Right cardiac atrium (tissue), 5 donors: ENCODE results near the gene EPHB1. TPM values are rescaled to one million over a fixed set of nuclear protein-coding genes. Genes with fewer than 3 reads are reported as not detected.

Source experiments
- ATAC-seq, 2 donors: fragments of 200-7000 bp; cut with Tn5 transposase; one replicate each; pipeline versions ENCODE4 v1.8.0 to v1.9.1; 2020; ENCODE audit warnings: moderate library complexity in 2 of 2, mild to moderate bottlenecking in 1 of 2
- DNase-seq, 3 donors: peaks; one replicate each; pipeline ENCODE4 v3.0.0-alpha.2; 2020
- H3K27ac ChIP-seq: one replicate; pipeline ENCODE4 v1.5.1; 2013; ENCODE audit warnings: mild to moderate bottlenecking, low read length, control low read depth, moderate library complexity
- H3K27me3 ChIP-seq: one replicate; pipeline ENCODE4 v1.6.1; 2013; ENCODE audit not compliant: control insufficient read depth, insufficient read depth
- H3K4me1 ChIP-seq: one replicate; pipeline ENCODE4 v1.6.1; 2013; ENCODE audit warnings: low read length; ENCODE audit not compliant: control insufficient read depth, insufficient read depth
- H3K4me3 ChIP-seq: one replicate; pipeline ENCODE4 v1.5.1; 2013; ENCODE audit warnings: low read length, control low read depth
- H3K9me3 ChIP-seq: one replicate; pipeline ENCODE4 v1.6.1; 2013; ENCODE audit warnings: low read length; ENCODE audit not compliant: control insufficient read depth
- WGBS: extraction: QIAGEN DNeasy Blood & Tissue Kit; methylation state at CpG from one replicate; pipeline ENCODE4 v1.1.7; 2013; 5-methylcytosine and 5-hydroxymethylcytosine counted together
- intact Hi-C, 4 donors: fragments of 100-400 bp; cut with DNase I; formaldehyde crosslinking; loops; one replicate each; pipeline versions ENCODE4 v1.11.0 to v1.14.0; 2022 to 2023
- polyA plus RNA-seq: library from polyadenylated mRNA; stranded (reverse); fragments of 200-250 nt; gene quantifications from one replicate; pipeline ENCODE4 v1.2.3, GENCODE V29; 2013
- total RNA-seq, 4 donors: library from RNA; stranded (reverse); fragmentation: NEBNext Ultra II Directional; extraction: Animal tissue kit (Norgen Biotek cat#: 25700); gene quantifications; one replicate each; pipeline ENCODE4 v1.2.1, GENCODE V29; 2021
- donor health status: healthy with polysubstance abuse.
- donor health status: DM: no; HTN: yes; CAD: no.
- donor health status: DM: no; HTN: no; CAD: no.
- donor health status: DM: no; HTN: yes; CAD: no; lungs with severe emphysema.
- donor health status: DM: yes; HTN: yes; CAD: no.

The EPHB1 gene
- total and polyA plus RNA-seq, 5 donors: 0.23 to 1.6 (median 1.1) TPM

DNA sequence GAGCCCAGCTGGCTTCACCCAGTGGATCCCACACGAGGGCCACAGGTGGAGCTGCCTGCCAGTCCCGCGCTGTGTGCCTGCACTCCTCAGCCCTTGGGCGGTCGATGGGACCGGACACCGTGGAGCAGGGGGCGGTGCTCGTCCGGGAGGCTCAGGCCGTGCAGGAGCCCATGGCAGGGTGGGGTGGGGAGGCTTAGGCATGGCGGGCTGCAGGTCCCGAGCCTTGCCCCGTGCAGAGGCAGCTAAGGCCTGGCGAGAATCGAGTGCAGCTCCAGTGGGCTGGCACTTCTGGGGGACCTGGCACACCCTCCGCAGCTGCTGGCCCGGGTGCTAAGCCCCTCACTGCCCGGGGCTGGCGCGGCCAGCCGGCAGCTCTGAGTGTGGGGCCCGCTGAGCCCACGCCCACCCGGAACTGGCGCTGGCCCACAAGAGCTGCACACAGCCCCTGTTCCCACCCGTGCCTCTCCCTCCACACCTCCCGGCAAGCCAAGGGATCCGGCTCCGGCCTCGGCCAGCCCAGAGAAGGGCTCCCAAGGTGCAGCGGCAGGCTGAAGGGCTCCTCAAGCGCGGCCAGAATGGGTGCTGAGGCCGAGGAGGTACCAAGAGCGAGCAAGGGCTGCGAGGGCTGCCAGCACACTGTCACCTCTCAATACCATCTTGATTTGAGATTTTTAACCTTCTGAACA lies 121.4 kb downstream of the EPHB1 start:
- Histone ChIP-seq H3K4me1 (no peaks in the 10 kb centered on the region), H3K27ac (no peak overlapping the region), H3K27me3 (no peaks in the 10 kb centered on the region), H3K9me3 (no peaks in the 10 kb centered on the region), H3K4me3 (no peak overlapping the region)
- ATAC-seq: no peak
- no peak for DNase-seq
- intact Hi-C loops: no loop called here
- 96% methylated on average over 37 of the region's 37 CpGs for WGBS

DNA sequence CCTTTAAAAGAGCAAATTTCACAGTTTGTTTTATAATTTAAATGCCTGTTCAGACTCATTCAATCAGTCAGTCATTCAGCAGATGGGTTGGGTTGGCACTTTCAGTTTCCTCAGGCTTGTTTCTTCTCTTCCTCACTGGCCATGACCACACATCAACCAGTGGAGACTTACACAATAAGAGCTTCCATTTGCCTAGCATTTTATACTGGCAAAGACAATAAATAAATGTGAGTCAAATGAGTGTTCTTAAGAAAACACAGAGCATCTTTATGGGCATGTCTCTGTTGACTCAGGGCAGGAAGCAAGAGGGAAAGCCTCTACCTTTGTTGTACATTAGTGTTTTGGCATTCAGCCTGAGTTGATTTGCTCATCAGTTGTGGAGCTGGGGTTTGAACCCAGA lies 122.6 kb downstream of the EPHB1 start:
- intact Hi-C loops: no loop called here
- Histone ChIP-seq H3K4me3 (no peak overlapping the region), H3K4me1 (no peaks in the 10 kb centered on the region), H3K9me3 (no peaks in the 10 kb centered on the region), H3K27me3 (no peaks in the 10 kb centered on the region), H3K27ac (no peak overlapping the region)
- DNase-seq: no peak
- ATAC-seq: no peak

DNA sequence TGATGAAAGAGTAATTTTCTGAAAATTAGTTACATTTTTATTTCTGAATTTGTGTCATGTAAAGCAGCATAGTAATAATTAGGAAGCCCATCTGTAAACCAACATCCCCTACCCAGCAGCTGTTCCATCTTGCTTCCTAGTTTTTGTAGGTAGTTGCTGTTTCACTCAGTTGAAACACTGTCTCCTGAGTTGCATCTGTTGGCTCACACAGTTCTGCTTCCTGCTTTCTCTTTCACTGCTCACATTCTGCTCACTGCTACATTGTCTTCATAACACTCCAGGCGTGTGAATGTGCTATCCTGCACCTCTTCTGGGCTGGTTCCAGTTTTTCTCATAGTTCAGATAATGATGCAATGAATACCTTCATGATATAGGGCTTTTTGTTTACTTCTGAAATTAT lies 123.4 kb downstream of the EPHB1 start:
- WGBS: 50% methylated on average over 1 of the region's 1 CpG
- no peaks in the 10 kb centered on the region for H3K27me3 ChIP-seq
- intact Hi-C loops: no loop called here
- no peak for DNase-seq
- H3K9me3 ChIP-seq: no peaks in the 10 kb centered on the region
- ATAC-seq: no peak
- no peak overlapping the region for H3K4me3 ChIP-seq
- H3K27ac ChIP-seq: no peak overlapping the region
- H3K4me1 ChIP-seq: no peaks in the 10 kb centered on the region

DNA sequence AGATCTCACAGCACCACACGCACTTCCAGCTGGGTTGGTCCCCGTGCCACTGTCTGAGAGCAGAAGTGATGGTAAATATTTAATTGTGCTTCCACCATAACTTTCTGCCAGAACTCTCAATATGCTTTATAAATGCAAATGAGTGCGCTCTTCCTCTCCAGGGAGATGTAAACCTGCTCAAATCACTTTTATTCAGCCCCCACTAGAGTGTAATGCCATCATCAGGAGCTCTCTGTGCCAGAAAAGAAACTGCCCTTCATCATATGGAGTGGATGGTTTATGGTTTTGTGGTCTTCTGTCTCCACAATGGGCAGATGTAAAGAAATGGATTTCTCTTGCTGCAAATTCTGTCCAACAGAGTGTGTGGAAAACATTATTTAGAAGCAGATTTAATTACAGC lies 127.0 kb downstream of the EPHB1 start:
- no peak overlapping the region for H3K4me3 ChIP-seq
- 81% methylated on average over 3 of the region's 3 CpGs for WGBS
- no peak for ATAC-seq

DNA sequence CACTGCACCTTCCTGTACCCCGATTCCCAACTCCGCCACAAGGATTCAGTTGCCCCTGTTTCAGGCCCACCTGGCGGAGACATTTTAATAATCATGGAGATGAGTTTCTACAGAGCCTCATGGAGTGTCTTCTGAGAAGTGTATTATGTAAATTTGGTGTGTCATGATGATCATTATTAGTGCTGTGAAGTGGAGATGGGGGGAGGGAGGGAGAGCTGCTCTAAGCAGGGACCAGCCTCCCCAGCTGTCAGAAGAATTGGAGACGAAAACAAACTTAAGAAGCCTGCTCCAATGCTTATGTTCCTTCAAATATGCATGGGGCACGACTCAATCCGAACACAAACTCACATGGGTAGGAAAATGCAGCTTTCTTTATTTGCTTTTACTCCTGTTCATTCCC lies 127.8 kb downstream of the EPHB1 start:
- Histone ChIP-seq H3K27ac (no peak overlapping the region), H3K4me1 (no peaks in the 10 kb centered on the region), H3K4me3 (no peak overlapping the region), H3K27me3 (no peaks in the 10 kb centered on the region), H3K9me3 (no peaks in the 10 kb centered on the region)
- DNase-seq (no peak), ATAC-seq (no peak)
- intact Hi-C loops: no loop called here
- WGBS: 88% methylated on average over 6 of the region's 6 CpGs

More for the DNA sequence above, 127.0 kb downstream of the EPHB1 start:
- Histone ChIP-seq H3K4me1 (no peaks in the 10 kb centered on the region), H3K27me3 (no peaks in the 10 kb centered on the region), H3K27ac (no peak overlapping the region), H3K9me3 (no peaks in the 10 kb centered on the region)
- no peak for DNase-seq
- intact Hi-C loops: no loop called here

DNA sequence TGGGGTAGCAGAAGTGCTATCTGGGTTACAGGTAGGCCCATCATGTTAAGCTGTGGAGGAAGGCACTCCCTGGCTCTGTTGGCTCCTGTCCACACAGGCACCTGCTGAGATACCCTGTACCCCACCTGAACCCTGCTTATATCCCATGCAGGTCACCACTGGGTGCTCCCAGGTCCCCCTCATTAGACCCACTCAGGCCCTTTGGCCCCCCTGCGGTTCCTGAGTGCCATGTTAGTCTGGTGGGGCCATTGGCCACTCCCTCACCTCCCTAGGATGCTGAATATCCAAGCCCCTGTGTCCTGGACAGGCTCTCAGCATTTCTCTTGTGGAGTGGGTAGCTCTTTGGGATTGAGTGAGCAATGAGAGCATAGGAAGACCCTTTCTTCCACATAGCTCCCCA lies 128.2 kb downstream of the EPHB1 start:
- H3K27me3 ChIP-seq: no peaks in the 10 kb centered on the region
- no peak for ATAC-seq
- no peaks in the 10 kb centered on the region for H3K9me3 ChIP-seq
- 62% methylated on average over 1 of the region's 1 CpG for WGBS
- no peak for DNase-seq
- no peak overlapping the region for H3K27ac ChIP-seq
- intact Hi-C loops: no loop called here
- H3K4me1 ChIP-seq: no peaks in the 10 kb centered on the region
- H3K4me3 ChIP-seq: no peak overlapping the region

DNA sequence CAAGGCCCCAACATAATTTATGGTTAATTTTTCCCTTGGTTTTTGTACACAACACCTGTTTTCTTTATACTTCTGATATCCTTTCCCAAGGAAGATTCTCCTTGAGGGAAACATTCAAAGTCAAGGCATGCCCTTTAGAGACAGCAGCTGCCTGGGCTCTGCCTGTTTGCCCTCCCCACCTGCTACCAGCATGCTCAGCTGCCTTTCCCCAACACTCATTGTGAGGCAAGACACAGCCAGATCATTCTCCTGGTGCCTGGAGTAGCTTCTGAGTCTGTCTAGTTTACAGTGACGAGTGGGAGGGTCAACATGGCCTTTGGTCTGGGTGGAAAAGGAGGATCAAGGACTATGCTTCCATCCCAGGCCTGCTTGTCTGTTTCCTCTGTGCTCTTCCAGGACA lies 132.5 kb downstream of the EPHB1 start:
- H3K27ac ChIP-seq: no peak overlapping the region
- 84% methylated on average over 1 of the region's 1 CpG for WGBS
- H3K4me3 ChIP-seq: no peak overlapping the region
- no peaks in the 10 kb centered on the region for H3K4me1 ChIP-seq
- ATAC-seq: no peak
- no peak for DNase-seq
- intact Hi-C loops: no loop called here
- H3K27me3 ChIP-seq: no peaks in the 10 kb centered on the region
- H3K9me3 ChIP-seq: no peaks in the 10 kb centered on the region

DNA sequence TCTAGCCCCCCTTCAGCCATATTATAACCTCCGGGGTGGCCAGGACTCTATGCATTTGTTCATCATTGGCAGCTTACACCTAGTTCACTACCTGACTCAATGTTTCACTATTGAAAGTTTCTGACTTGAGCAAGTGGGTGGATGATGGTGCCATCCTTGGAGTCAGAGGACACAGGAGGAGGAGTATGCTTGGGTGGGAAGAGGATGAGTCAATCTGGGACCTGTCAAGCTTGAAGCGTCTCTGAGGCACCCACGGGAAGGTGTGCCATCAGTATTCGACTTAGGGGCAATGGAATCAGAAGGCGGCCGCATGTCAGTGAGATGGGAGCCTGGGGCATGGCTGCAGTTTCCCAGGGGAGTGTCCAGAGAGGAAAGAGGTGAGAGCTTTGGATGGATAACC lies 133.3 kb downstream of the EPHB1 start:
- Histone ChIP-seq H3K4me1 (no peaks in the 10 kb centered on the region), H3K27ac (no peak overlapping the region), H3K4me3 (no peak overlapping the region), H3K27me3 (no peaks in the 10 kb centered on the region), H3K9me3 (no peaks in the 10 kb centered on the region)
- ATAC-seq (no peak), DNase-seq (no peak)
- intact Hi-C loops: no loop called here
- 92% methylated on average over 6 of the region's 6 CpGs for WGBS

DNA sequence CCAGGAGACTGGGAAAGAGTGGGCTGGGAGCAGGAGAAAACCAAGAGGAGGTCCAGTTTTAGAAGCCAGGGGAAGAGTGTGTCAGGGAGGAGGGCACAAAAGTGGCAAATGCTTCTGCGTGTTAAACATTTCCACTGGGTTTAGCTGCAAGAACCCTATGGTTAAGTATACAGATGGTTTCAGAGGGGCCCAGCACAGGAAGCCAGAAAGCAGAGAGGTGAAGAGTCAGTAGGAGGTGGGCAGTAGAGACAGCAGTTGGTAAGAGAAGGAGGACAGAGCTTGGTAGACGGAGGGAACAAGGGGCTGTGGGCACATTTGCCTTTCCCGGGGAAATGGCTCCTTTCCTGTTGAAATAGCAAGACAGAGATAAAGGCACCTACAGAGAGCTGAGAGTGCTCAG lies 133.8 kb downstream of the EPHB1 start:
- H3K9me3 ChIP-seq: no peaks in the 10 kb centered on the region
- no peak for ATAC-seq
- no peaks in the 10 kb centered on the region for H3K4me1 ChIP-seq
- H3K27ac ChIP-seq: no peak overlapping the region
- H3K4me3 ChIP-seq: no peak overlapping the region
- no peak for DNase-seq
- WGBS: 82% methylated on average over 3 of the region's 3 CpGs
- intact Hi-C loops: no loop called here
- H3K27me3 ChIP-seq: no peaks in the 10 kb centered on the region

DNA sequence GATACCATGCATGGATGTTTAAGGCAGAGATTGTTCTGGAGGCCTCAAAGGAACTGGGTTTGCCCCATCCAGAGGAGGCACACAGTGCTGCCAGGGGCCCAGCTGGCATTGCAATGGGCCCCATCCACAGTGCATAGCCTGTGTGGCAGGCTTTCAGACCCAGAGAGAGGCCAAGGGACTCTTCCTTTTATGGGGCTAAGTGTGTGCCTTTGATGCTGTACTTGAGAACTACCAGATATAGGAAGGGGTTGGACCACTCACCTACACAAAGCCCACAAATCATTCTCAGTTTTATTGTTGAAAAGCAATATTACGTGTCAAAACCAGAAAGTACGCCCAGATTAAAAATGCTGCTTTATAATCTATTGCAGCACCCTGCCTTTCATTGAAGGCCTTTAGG lies 134.9 kb downstream of the EPHB1 start:
- DNase-seq (no peak), ATAC-seq (no peak)
- Histone ChIP-seq H3K27ac (no peak overlapping the region), H3K4me3 (no peak overlapping the region), H3K4me1 (no peaks in the 10 kb centered on the region), H3K27me3 (no peaks in the 10 kb centered on the region), H3K9me3 (no peaks in the 10 kb centered on the region)
- 95% methylated on average over 2 of the region's 2 CpGs for WGBS
- intact Hi-C loops: no loop called here

DNA sequence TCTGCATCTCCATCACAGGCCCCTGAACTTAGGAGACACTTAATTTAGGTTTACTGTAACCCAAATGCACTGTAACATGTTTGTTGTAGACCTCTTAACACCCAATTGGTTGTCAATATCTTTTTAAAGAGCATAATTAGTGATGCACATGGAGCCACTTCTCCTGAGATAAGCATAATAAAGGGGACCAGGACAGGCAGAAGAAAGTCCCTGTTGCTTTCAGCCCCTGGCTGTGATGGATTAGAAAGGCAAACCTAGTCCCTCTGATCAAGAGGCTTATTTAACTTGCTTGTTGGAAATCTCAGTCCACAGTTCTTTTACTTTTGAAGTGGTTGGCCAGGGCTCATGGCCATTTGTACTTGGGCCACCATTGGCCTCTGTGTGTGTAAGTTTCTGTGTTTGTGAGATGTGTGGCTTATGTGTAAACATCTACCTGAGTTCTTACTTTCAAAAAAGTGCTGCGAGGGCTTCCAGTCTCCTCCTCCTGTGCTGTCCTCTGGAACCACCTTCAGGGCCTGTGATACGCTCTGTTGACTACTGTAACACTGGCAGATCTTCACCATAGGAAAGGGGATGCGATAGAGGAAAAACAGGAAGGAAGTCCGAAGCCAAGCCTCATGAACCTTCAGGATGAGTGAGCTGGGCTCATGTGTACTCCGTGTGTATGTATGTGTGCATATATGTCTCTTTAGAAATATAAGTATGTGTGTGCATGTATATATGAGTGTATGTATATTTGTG lies 136.2 kb downstream of the EPHB1 start:
- no peak overlapping the region for H3K27ac ChIP-seq
- WGBS: 81% methylated on average over 5 of the region's 5 CpGs
- no peaks in the 10 kb centered on the region for H3K27me3 ChIP-seq
- ATAC-seq (no peak), DNase-seq (no peak)
- intact Hi-C loops: no loop called here
- H3K4me1 ChIP-seq: no peaks in the 10 kb centered on the region
- no peaks in the 10 kb centered on the region for H3K9me3 ChIP-seq
- H3K4me3 ChIP-seq: no peak overlapping the region
